GM19099 (cell line): ENCODE data around the gene PRSS2.

ENCODE experiments used
- POLR2A ChIP-seq: IDR thresholded peaks from 3 replicates; pipeline ENCODE4 v1.6.1; 2011; ENCODE audit warnings: low read depth; ENCODE audit not compliant: insufficient read length; ENCODE audit errors: extremely low read depth

Gene PRSS2

DNA sequence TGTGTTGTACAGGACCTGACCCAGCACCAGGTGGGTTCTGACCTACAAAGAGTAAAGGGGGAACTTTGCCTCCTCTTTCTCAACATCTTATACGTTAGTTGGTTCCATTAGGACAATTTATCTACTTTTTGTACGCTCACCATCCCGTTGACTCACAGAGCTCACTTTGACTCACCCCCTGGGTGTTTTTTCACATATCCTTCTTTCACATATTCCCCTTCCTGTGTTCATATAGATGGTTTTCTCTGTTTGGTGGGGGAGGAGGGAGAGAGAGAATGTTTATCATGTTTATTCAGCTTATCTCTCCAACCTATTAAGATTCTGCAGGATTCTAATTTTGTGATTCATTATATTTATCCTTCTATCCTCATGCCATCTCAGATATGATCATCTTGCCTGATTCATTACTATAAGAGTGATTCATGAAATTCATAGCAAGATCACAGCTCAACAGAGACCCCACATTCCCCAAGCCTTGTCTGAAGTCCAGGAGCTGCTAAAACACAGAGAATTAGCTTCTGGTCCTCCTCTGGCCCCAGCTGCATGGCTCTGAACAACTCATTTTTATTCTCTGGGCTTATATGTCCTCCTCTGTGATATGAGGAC, 37.2 kb downstream of the PRSS2 start:
- no peak for TF ChIP-seq POLR2A

DNA sequence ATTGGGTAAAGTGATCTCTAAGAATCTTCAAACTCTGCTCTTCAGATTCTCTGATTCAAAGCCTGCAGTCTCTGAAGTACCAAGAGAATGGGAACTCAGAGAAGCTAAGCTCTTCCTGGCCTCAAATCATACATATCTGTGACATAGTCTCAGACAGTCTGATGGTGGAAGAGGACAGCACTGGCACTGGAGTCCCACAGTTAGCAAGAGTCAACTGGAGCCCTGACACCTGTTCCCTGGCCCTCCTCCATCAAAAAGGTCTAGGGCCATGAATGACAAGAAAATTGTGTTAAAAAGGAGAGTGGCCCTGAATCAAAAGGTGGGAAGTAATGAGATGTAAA, 37.7 kb downstream of the PRSS2 start:
- no peak for TF ChIP-seq POLR2A

DNA sequence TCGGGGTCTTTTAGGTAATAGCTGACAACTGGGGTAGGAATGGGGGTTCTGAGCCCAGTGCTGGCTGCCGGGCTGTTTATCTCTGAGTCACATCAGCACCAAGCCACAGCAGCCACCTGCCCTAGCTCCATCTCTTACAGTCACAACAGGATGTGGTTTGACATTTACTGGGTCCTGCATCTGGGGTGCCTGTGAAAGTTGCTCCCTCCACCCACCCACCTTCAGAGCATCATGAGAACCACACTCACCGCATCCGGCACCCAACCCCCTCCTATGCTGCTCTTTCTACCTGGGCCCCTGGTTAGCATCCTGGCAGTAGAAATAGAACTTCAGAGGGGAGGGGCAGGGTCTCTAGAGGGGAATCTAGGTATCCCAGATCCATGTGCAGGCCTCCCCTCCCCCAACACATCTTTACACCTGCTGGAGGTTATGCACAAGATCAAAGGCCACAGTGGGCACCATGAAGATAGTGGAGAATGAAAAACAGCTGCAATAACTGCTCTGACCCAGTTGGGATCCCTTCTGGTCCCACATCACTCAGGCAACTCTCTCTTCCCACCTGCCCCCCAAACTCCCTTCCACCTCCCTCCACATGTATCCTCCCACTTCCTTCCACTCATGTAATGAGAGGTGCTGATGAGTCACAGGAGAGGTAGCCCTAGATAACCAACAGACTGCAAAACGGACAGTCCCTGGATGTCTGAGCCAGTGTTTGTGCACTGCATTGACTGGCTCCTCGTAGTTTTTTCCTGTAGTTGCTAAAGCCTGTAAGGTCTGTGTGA, 38.2 kb downstream of the PRSS2 start:
- peak; percentile 42 for TF ChIP-seq POLR2A

DNA sequence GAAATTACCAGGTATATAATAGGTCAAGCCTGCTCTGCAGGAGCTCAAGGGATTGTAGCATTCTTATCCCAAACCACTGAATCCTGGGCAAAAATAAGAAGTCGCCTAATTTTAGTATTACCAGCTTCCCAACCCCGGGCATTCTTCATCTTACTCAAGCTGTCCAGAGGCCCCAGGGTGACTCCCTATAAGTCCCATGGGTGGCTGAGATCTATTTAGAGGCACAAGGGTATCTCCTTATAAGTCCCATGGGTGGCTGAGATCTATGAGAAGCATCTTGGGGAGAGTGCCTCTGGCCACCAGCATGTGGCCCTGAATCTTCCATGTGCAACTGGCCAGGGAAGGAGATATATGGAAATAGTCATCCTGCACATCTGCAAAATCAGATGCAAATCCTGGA, 38.9 kb downstream of the PRSS2 start:
- TF ChIP-seq POLR2A, result no peak

DNA sequence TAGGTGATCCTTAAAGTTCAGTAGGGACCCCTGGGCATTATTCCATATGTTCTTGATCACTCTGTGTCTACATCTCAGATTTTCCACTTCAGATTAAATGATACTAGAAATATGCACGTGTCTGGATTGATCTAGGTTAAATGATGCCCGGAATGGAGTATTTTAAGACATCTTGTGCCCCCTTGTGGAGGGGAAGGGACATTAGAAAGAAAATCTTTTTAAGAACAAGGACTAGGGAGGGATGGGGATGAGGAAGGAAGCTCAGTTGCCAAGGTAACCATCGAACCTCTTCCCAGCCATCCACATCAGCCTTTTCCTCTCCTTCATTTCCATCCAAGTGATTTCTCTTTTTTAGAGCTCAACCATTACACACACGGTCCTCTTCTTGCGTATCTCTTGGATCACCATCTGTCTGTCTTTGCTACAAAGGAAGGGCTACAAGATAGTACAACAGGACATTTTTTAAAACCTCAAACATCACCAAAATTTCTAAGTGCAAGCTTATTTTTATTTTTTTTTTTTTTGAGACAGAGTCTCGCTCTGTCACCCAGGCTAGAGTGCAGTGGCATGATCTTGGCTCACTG, 40.5 kb downstream of the PRSS2 start:
- TF ChIP-seq POLR2A, result no peak

DNA sequence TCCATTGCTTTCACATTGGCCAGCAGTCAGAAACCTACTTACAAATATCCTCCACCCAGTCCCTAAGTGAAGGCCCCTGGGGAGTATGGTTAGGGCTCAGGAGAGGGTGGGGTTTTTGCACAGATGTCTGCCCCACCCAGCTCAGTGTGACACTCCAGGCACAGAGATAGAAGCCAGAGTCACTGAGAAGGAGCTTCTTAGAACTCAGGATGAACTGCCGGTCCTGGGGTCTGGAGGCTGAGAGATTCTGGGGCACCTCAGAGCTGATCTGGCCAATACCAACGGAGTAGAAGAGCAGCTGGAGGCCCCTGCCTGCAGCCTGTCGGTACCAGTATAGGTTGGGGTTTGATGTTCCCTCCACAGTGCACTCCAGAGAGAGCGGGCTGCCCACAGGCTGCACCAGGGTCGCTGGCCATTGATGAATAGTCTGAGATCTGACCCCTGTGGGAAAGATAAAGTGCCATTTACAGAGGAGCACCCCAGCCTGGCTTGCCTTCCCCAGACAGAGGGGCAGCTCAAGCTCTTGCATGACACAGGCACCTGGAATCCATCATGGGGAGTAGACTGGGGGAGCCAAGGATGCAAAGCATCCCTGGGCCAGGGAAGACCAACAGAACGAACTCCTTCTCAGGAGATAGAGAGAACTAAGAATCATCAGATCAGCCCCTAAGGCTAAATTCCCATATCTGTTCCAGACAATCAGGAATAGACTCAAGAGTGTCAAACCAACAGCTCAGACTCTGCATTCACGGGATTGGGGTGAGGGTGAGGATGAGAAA, 41.9 kb downstream of the PRSS2 start:
- no peak for TF ChIP-seq POLR2A

DNA sequence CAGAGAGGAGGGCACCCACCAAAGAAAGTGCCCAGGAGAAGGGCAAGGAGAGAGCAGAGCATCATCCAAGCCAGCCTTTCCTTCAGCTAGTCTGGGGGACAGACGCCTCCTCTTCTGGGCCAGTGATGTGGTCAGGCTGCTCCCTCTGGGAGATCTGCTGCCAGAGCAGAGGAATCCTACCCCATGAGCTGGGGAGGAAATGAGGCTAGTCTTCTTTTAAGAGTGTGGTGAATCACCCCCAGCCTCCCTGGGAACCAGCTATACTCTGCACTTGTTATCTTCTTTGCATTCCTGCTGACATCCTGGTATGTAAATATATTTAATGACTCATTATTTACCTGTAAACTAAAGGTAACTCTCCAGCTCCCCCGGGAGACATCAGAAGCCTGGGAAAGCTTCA, 42.5 kb downstream of the PRSS2 start:
- TF ChIP-seq POLR2A, result no peak

DNA sequence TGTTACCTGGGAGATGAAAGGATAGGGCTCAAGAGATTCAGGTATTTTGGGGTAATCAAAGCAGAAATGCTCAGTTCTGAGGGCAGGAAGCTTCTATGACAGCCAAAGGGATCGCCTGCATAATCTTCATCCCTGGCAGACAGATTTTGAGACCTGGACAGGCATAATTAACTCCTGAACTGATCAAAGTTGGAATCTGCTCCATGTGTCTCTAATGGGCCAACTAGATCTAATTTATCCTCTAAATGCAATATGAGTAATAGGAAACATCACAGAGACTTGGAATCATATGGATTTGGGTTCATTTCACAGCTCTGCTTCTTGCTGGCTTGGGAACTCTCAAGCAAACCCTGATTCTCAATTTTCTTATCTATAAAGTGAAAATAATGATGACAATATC, 42.9 kb downstream of the PRSS2 start:
- no peak for TF ChIP-seq POLR2A

DNA sequence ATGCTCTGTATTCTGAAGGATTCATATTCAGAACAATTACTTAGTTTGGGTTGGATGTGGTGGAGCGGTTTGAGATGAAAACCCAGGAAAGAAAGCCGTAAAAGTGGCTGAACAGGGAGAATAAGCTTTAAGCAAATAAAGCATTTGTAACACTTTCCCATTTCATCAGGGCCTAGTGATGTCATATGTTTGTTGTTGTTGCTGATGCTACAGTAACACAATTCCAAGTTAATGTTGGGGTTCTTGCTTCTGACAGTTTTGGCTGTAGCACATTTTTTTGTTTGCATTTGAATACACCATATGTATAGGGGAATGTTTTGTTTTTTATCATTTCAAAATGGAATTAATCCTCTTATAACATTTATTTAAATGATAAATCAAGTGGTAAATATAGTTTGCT, 43.7 kb downstream of the PRSS2 start:
- no peak for TF ChIP-seq POLR2A

DNA sequence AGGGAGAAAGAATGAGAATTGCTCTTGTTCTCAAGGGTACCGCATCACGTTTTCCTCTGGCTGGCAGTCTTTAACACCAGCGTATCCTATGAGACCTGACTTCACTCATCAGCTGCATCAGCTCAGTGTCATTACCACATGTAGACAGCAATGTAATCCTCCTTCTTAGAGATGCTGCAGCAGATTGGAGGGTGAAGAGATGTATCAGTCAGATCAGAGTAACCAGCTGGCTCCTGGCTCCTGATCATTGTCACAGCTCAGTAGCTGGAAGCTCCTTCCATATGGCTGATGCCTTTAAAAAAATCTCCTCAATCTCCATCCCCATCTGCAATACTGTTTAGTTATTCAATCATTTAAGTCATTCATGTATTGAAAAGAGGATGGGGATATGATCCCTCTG, 44.4 kb downstream of the PRSS2 start:
- no peak for TF ChIP-seq POLR2A

DNA sequence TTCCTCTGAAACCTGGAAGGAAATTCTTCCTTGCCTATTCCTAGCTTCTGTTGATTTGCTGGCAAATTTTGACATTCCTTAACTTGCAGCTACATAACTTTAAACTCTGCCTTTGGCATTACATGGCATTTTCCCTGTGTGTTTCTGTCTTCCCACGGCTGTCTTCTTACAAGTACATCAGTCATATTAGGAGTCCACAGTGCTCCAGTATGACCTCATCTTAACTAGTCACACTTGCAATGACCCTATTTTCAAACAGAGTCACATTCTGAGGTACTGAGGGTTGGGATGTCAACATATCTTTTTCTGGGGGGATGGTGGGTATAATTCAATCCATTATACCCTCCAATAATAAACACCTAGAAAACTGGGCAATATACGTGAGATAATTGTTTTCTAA, 46.7 kb downstream of the PRSS2 start:
- no peak for TF ChIP-seq POLR2A

DNA sequence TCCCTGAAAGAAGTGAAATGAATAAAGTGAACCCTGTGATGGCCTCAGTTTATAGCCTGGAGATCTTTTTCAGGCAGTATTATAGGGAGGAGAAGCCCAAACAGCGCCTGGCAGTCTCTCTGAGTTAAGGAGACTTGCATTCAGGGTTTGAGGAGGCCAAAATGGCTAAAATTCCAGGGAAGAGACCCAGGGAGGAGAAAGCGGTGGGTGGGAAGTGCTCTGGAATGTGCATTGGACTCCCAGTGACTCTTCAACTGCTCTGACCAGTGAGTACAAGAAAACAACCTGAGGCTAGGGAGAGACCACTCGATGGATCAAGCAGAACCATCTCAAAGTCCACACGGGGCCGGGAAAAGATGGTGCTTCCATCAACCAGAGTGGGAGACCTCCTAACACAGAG, 48.8 kb downstream of the PRSS2 start:
- no peak for TF ChIP-seq POLR2A

DNA sequence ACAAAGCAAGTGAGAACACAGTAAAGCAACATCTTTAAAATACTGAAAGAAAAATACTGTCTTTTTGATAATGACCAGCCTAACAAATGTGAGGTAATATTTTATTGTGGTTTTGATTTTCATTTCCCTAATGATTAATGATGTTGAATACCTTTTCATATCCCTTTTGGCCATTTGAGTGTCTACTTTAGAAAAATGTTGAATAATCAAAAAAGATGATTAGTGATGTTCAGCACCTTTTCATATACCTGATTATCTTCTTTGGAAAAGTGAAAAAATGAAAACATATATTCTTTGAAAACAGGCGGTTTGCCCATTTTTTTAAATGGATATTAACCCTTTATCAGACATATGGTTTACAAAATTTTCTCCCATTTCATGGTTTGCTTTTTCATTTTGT, 51.9 kb downstream of the PRSS2 start:
- TF ChIP-seq POLR2A, result no peak
